GM12801 (cell line): ENCODE measurements around the gene ATG4D.

ENCODE experiments used
- CTCF ChIP-seq: IDR thresholded peaks from one replicate; pipeline ENCODE4 v1.5.1; 2011; ENCODE audit warnings: control low read depth; ENCODE audit not compliant: insufficient read length; ENCODE audit errors: extremely low read depth

Gene ATG4D

DNA sequence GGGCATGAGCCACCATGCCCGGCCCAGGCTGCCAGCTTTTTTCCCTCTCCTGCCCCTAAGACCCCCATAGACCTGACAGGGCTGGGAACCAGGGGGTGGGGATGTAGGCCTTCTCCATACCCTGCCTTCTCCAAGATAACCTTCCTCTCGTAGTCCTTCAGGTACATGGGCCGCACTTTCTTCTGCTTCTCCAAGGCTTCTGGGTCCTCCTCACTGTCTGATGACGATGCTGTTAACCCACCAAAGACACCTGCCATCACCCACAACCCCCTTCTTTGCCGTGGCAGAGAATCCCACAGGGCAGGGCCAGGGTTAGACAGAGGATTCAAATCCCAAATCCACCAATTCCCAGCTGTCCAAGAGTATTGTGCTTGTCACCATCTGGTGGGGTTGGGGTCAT is 18.9 kb downstream of the ATG4D start:
- no peak for TF ChIP-seq CTCF

- TF ChIP-seq CTCF = no peak
These were observed 21.4 kb downstream of the ATG4D start for GRCh38 chr19:10565028-10565566.

GRCh38 chr19:10565567-10566407 is 22.1 kb downstream of the ATG4D start, which contains the start of gene KRI1:
Gene KRI1 (minus strand): TSS chr19:10566010. CDS start chr19:10565999, 11 bp downstream.
- no peak for TF ChIP-seq CTCF

- TF ChIP-seq CTCF = no peak
These were observed 22.6 kb downstream of the ATG4D start for GRCh38 chr19:10566408-10566657.

- no peak for TF ChIP-seq CTCF
These were observed 23.1 kb downstream of the ATG4D start for GRCh38 chr19:10566658-10567410.

DNA sequence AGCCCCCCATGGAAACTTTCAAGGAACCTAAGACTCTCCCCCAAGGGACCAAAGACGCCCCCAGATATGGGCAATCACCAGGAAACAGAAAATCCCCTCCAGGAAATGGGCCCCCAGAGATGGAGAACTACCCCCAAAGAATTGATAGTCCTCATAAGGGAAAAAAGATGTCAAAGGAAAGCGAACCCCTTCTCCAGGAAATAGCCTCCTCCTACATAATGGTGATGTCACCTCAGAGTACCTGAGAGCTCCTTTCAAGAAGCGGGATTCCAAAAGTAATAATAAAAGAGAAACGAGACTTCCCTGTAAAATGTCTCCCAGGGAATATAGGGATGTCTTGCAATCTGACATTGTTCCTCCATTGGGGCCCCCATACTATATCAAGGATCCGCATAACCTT is 24.0 kb downstream of the ATG4D start:
- TF ChIP-seq CTCF = no peak

DNA sequence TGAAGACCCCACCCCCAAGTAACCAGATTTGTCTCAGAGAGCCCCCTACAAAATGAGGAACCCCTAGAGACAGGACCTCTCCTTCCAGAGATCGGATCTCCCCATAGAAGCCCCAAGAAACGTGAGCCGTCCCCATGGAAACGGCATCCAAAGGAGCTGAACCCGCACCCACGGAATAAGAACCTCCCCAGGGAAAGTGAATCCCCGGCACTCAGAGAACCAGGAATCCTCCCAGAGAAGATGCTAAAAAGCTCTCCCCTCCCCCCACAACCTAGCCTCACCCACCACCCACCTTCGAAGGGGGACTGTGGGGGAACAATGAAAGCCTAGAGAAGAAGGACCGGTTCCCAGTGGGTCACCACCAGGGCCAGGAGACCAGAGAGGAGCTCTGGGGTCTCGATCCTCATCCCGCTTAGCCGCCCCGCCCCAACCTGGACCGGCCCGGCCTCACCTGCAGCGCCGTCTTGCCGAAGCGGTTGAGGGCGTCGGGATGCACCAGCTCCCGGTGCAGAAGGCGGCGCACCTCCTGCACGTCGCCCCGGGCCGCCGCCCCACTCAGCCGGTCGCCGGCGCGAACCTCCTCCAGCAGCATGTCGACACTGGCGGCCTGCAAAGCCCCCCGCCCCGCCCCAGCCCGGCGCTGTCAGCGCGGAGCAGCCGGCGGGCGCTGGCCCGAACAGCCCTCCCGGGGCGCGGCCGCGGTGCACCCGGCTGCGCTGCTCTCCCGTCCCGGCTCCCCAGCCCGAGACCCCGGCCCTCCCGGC is 24.5 kb downstream of the ATG4D start:
- TF ChIP-seq CTCF = no peak
